ENCODE data around the gene NKX6-2. TPM values are rescaled to one million over a fixed set of nuclear protein-coding genes. Genes with fewer than 3 reads are reported as not detected.
A peak's percentile ranks its signal among the peaks of the same experiment; 100 is the strongest.

Gene NKX6-2
- total RNA-seq, 1 donor from 2014 or later: not detected

GRCh38 chr10:132784866-132785722, 853 bp downstream of the NKX6-2 start:
- no peaks in the 10 kb centered on the region for H3K9me3 Mint-ChIP-seq
- H3K36me3 Mint-ChIP-seq: peaks cover 7% of the 10 kb centered on the region
- Histone ChIP-seq H3K4me2 (peak overlapping the region; percentile 85), H3K9ac (no peak overlapping the region), H3K4me3 (peak overlapping the region; percentile 40), H3K4me1 (peaks cover 29% of the 10 kb centered on the region), H3K79me2 (ENCODE audit: low read depth) (no peaks in the 10 kb centered on the region), H3K27ac (no peak overlapping the region), H3K36me3 (no peaks in the 10 kb centered on the region), H2AFZ (replicated peaks) (no peak overlapping the region), H4K20me1 (ENCODE audit: low read depth) (peaks cover 84% of the 10 kb centered on the region), H3F3A (ENCODE audit: low read depth) (peaks cover 21% of the 10 kb centered on the region), H3K9me3 (ENCODE audit: low read depth) (no peaks in the 10 kb centered on the region), H3K27me3 (peaks cover 98% of the 10 kb centered on the region)
- no peak overlapping the region for H3K27ac Mint-ChIP-seq
- H3K4me1 Mint-ChIP-seq: peaks cover 11% of the 10 kb centered on the region
- H3K4me3 Mint-ChIP-seq: no peak overlapping the region
- DNase-seq (ENCODE audit: low spot score): peak; percentile 56
- H3K27me3 Mint-ChIP-seq (ENCODE audit: insufficient read depth, low read depth): peaks cover 43% of the 10 kb centered on the region
- TF ChIP-seq CTCF (IDR thresholded peaks at IDR 0.05) (no peak), EZH2 (IDR thresholded peaks at IDR 0.05) (peak; percentile 99), EZH2phosphoT487 (IDR thresholded peaks at IDR 0.05) (peak; percentile 95)

- peak; percentile 42 for DNase-seq (ENCODE audit: low spot score)
- no peaks in the 10 kb centered on the region for H3K9me3 Mint-ChIP-seq
- H3K27me3 Mint-ChIP-seq (ENCODE audit: insufficient read depth, low read depth): peaks cover 39% of the 10 kb centered on the region
- Histone ChIP-seq H3K4me1 (peaks cover 27% of the 10 kb centered on the region), H3K4me3 (no peak overlapping the region), H3F3A (ENCODE audit: low read depth) (peaks cover 21% of the 10 kb centered on the region), H3K9me3 (ENCODE audit: low read depth) (no peaks in the 10 kb centered on the region), H4K20me1 (ENCODE audit: low read depth) (peaks cover 75% of the 10 kb centered on the region), H3K9ac (no peak overlapping the region), H3K79me2 (ENCODE audit: low read depth) (no peaks in the 10 kb centered on the region), H2AFZ (replicated peaks) (no peak overlapping the region), H3K27ac (no peak overlapping the region), H3K4me2 (peak overlapping the region; percentile 28), H3K36me3 (no peaks in the 10 kb centered on the region), H3K27me3 (peaks cover 93% of the 10 kb centered on the region)
- no peak overlapping the region for H3K27ac Mint-ChIP-seq
- H3K4me1 Mint-ChIP-seq: peaks cover 11% of the 10 kb centered on the region
- H3K4me3 Mint-ChIP-seq: peak overlapping the region; percentile 69
- peaks cover 7% of the 10 kb centered on the region for H3K36me3 Mint-ChIP-seq
- TF ChIP-seq EZH2 (IDR thresholded peaks at IDR 0.05) (peak; percentile 93), CTCF (IDR thresholded peaks at IDR 0.05) (no peak), EZH2phosphoT487 (IDR thresholded peaks at IDR 0.05) (peak; percentile 97)
Observed at GRCh38 chr10:132783940-132784865, 1.7 kb downstream of the NKX6-2 start.

- H3K27ac Mint-ChIP-seq: no peak overlapping the region
- Histone ChIP-seq H3K4me3 (no peak overlapping the region), H3K27me3 (peaks cover 85% of the 10 kb centered on the region)
Observed at GRCh38 chr10:132783165-132783939, 2.6 kb downstream of the NKX6-2 start.

More at GRCh38 chr10:132783165-132783939, 2.6 kb downstream of the NKX6-2 start:
- Mint-ChIP-seq H3K4me3 (peak overlapping the region; percentile 61), H3K27me3 (ENCODE audit: insufficient read depth, low read depth) (peaks cover 33% of the 10 kb centered on the region), H3K4me1 (peaks cover 11% of the 10 kb centered on the region), H3K9me3 (no peaks in the 10 kb centered on the region), H3K36me3 (peaks cover 8% of the 10 kb centered on the region)
- Histone ChIP-seq H3K4me2 (peak overlapping the region; percentile 28), H3K9me3 (ENCODE audit: low read depth) (no peaks in the 10 kb centered on the region), H4K20me1 (ENCODE audit: low read depth) (peaks cover 66% of the 10 kb centered on the region), H3K9ac (no peak overlapping the region), H3F3A (ENCODE audit: low read depth) (peaks cover 17% of the 10 kb centered on the region), H3K27ac (no peak overlapping the region), H3K4me1 (peaks cover 19% of the 10 kb centered on the region), H3K79me2 (ENCODE audit: low read depth) (no peaks in the 10 kb centered on the region), H3K36me3 (no peaks in the 10 kb centered on the region), H2AFZ (replicated peaks) (no peak overlapping the region)
- TF ChIP-seq CTCF (IDR thresholded peaks at IDR 0.05) (no peak), EZH2phosphoT487 (IDR thresholded peaks at IDR 0.05) (no peak), EZH2 (IDR thresholded peaks at IDR 0.05) (no peak)
- peak; percentile 50 for DNase-seq (ENCODE audit: low spot score)

Measured in neural progenitor cell (in vitro differentiated cells).